A549 (cell line): ENCODE measurements around the gene OPCML. TPM values are rescaled to one million over a fixed set of nuclear protein-coding genes. Genes with fewer than 3 reads are reported as not detected.

Source experiments
- ATAC-seq, 2 experiments: fragments of 200-7000 bp in 1 of 2; fragments of >200 bp in 1 of 2; cut with Nextera tagmentation in 1 of 2; cut with Tn5 transposase in 1 of 2; 3 replicates each; pipeline versions ENCODE4 v1.8.0 to v1.9.1; 2018 to 2020; ENCODE audit warnings: mild to moderate bottlenecking in 1 of 2, moderate library complexity in 1 of 2
- CTCF ChIA-PET: fragments of 300-600 bp; sonication (Branson Sonifier 250); formaldehyde crosslinking; extraction: SDS; loops from one replicate; lab custom pipeline; 2021; ENCODE audit warnings: antibody characterized with exemption, inconsistent platforms; lab: Yijun Ruan, JAX
- POLR2A ChIA-PET: fragments of 350-600 bp; formaldehyde crosslinking; extraction: SDS; loops from one replicate; lab custom pipeline; 2021; ENCODE audit warnings: antibody characterized with exemption, inconsistent platforms; lab: Yijun Ruan, JAX
- DNase-seq, 2 experiments: peaks; one replicate each; pipeline versions ENCODE4 v3.0.0 to v3.0.0-alpha.2; 2011 to 2016; ENCODE audit warnings: low read depth in 1 of 2, low spot score in 1 of 2
- FAIRE-seq: peaks from 2 replicates; lab custom pipeline; 2011; peaks lifted over from hg19 to GRCh38; lab: Jason Lieb, UNC
- H3K27ac ChIP-seq, 2 experiments: fragments of >200 bp; sonication (Bioruptor Twin); formaldehyde crosslinking; 3 replicates each; pipeline ENCODE4 v1.5.1; 2016 to 2017
- H3K4me1 ChIP-seq: fragments of >200 bp; sonication (Bioruptor Twin); formaldehyde crosslinking; 3 replicates; pipeline ENCODE4 v1.6.1; 2016
- H3K4me2 ChIP-seq: fragments of >200 bp; sonication (Bioruptor Twin); formaldehyde crosslinking; 3 replicates; pipeline ENCODE4 v1.6.1; 2016
- H3K4me3 ChIP-seq: fragments of >200 bp; sonication (Bioruptor Twin); formaldehyde crosslinking; 3 replicates; pipeline ENCODE4 v1.5.1; 2016
- H3K9me3 ChIP-seq: fragments of >200 bp; sonication (Bioruptor Twin); formaldehyde crosslinking; 3 replicates; pipeline ENCODE4 v1.6.1; 2016
- CBX2 ChIP-seq: fragments of 200-600 bp; sonication (generic); IDR thresholded peaks from 2 replicates; pipeline ENCODE4 v1.6.1; 2016; ENCODE audit warnings: low read depth, mild to moderate bottlenecking, borderline replicate concordance
- CEBPB ChIP-seq, 2 experiments: fragments of >200 bp in 1 of 2; sonication (Bioruptor Twin) in 1 of 2; formaldehyde crosslinking in 1 of 2; IDR thresholded peaks; 2 replicates each; pipeline ENCODE4 v1.6.1; 2012 to 2016
- CHD2 ChIP-seq: fragments of 150-350 bp; IDR thresholded peaks from 2 replicates; pipeline ENCODE4 v1.6.1; 2014; ENCODE audit warnings: low read length; ENCODE audit not compliant: partially characterized antibody
- CHD4 ChIP-seq: fragments of 200-600 bp; sonication (generic); IDR thresholded peaks from 2 replicates; pipeline ENCODE4 v1.6.1; 2016; ENCODE audit warnings: antibody characterized with exemption, mild to moderate bottlenecking, borderline replicate concordance
- EHMT2 ChIP-seq: fragments of 200-600 bp; sonication (generic); IDR thresholded peaks from 2 replicates; pipeline ENCODE4 v1.6.1; 2016; ENCODE audit warnings: antibody characterized with exemption, low read depth, mild to moderate bottlenecking, moderate library complexity
- ESRRA ChIP-seq: fragments of 150-350 bp; IDR thresholded peaks from 2 replicates; pipeline ENCODE4 v1.6.1; 2014; ENCODE audit warnings: mild to moderate bottlenecking, low read length, borderline replicate concordance
- FOSL2 ChIP-seq, 2 experiments: fragments of 450-650 bp in 1 of 2; fragments of >200 bp in 1 of 2; sonication (Bioruptor Twin) in 1 of 2; formaldehyde crosslinking; IDR thresholded peaks; 2 replicates each; pipeline versions ENCODE4 v1.5.0 to v1.6.1; 2016 to 2020; ENCODE audit warnings: mild to moderate bottlenecking in 1 of 2, moderate library complexity in 1 of 2
- GATA3 ChIP-seq: IDR thresholded peaks from 2 replicates; pipeline ENCODE4 v1.6.1; 2012; ENCODE audit warnings: borderline replicate concordance
- HOXA7 ChIP-seq: fragments of 250-450 bp; sonication (Bioruptor Pico); IDR thresholded peaks from 2 replicates; pipeline ENCODE4 v1.5.0; 2020; ENCODE audit warnings: mild to moderate bottlenecking, moderate library complexity
- HOXB13 ChIP-seq: fragments of 250-450 bp; sonication (Bioruptor Pico); IDR thresholded peaks from 2 replicates; pipeline ENCODE4 v1.5.0; 2020; ENCODE audit warnings: low read depth, mild to moderate bottlenecking, moderate library complexity
- KDM5A ChIP-seq: fragments of 200-600 bp; sonication (generic); IDR thresholded peaks from 2 replicates; pipeline ENCODE4 v1.6.1; 2016; ENCODE audit warnings: antibody characterized with exemption, mild to moderate bottlenecking
- MAFK ChIP-seq: fragments of 450-650 bp; IDR thresholded peaks from 2 replicates; pipeline ENCODE4 v1.6.1; 2014; ENCODE audit not compliant: partially characterized antibody
- NPAS2 ChIP-seq: fragments of 250-450 bp; sonication (Bioruptor Pico); IDR thresholded peaks from 2 replicates; pipeline ENCODE4 v1.8.0; 2022; ENCODE audit warnings: mild to moderate bottlenecking, moderate library complexity, borderline replicate concordance
- NR3C1 ChIP-seq: fragments of >200 bp; sonication (Bioruptor Twin); formaldehyde crosslinking; IDR thresholded peaks from 3 replicates; pipeline ENCODE4 v1.6.1; 2017
- PHF8 ChIP-seq: fragments of 200-600 bp; sonication (generic); IDR thresholded peaks from 2 replicates; pipeline ENCODE4 v1.6.1; 2016; ENCODE audit warnings: low read depth, mild to moderate bottlenecking, antibody characterized with exemption, moderate library complexity, borderline replicate concordance
- WGBS: methylation state at CpG from one replicate; pipeline ENCODE4 v1.1.6; 2017; ENCODE audit errors: missing lambda C conversion rate; 5-methylcytosine and 5-hydroxymethylcytosine counted together
- polyA plus RNA-seq, 4 experiments: library from polyadenylated mRNA; depleted of rRNA in 3 of 4; stranded (reverse); fragments of >200 nt; fragmentation: RNase III in 1 of 4; extraction: RNeasy Plus Mini Kit Qiagen cat#74134 plus additional on column Dnase treatment in 1 of 4; gene quantifications; 2 replicates in 3 of 4; 3 replicates in 1 of 4; pipeline ENCODE4 v1.2.3, GENCODE V29; 2011 to 2017
- TF ChIP-seq, protein P1 (sequence below): fragments of 150-350 bp; IDR thresholded peaks from 2 replicates; pipeline ENCODE4 v1.6.1; 2014; ENCODE audit warnings: low read depth, mild to moderate bottlenecking, low read length
- TF ChIP-seq, protein P2 (sequence below): fragments of >200 bp; sonication (Bioruptor Twin); formaldehyde crosslinking; IDR thresholded peaks from 3 replicates; pipeline ENCODE4 v1.6.1; 2016
- TF ChIP-seq, protein P3 (sequence below): IDR thresholded peaks from 2 replicates; pipeline ENCODE4 v1.6.1; 2012; ENCODE audit warnings: low read depth, borderline replicate concordance
- TF ChIP-seq, protein P4 (sequence below): fragments of 450-650 bp; IDR thresholded peaks from 2 replicates; pipeline ENCODE4 v1.6.1; 2014; ENCODE audit warnings: antibody characterized with exemption
- TF ChIP-seq, protein P5 (sequence below): fragments of 200-600 bp; sonication (generic); IDR thresholded peaks from 2 replicates; pipeline ENCODE4 v1.6.1; 2016; ENCODE audit warnings: antibody characterized with exemption, mild to moderate bottlenecking, moderate library complexity
- TF ChIP-seq, protein P6 (sequence below): fragments of >200 bp; sonication (Bioruptor Twin); formaldehyde crosslinking; IDR thresholded peaks from 3 replicates; pipeline ENCODE4 v1.5.1; 2016

Gene OPCML
- polyA plus RNA-seq, 2 of the 4 experiments (the other 2 are of a cell fraction) = not detected

DNA sequence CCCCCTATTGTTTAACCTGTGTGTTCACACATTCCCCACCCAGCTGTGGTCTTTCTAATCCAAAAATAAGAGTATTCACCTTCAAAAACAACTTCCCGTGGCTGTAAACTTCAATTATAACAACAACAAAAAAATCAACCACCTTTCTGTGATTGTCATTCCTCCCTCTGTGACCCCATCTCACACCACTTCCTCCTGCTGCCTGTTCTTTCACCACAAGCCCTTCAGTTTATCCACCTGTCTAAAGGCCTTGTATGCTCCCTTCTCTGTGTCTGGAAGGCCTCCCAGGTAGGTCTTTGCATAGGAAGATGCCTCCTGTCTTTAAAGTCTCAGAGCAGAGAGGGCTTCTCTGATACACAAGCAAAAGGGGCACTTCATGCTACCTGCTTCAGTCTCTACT lies 707.7 kb downstream of the OPCML start:
- TF ChIP-seq, protein P1, sequence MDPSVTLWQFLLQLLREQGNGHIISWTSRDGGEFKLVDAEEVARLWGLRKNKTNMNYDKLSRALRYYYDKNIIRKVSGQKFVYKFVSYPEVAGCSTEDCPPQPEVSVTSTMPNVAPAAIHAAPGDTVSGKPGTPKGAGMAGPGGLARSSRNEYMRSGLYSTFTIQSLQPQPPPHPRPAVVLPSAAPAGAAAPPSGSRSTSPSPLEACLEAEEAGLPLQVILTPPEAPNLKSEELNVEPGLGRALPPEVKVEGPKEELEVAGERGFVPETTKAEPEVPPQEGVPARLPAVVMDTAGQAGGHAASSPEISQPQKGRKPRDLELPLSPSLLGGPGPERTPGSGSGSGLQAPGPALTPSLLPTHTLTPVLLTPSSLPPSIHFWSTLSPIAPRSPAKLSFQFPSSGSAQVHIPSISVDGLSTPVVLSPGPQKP = no peak
- TF ChIP-seq NR3C1 = no peak
- POLR2A ChIA-PET = no interaction called here
- ATAC-seq (no peak), FAIRE-seq (no peak), DNase-seq (no peak)
- WGBS = 0% methylated on average over 1 of the region's 1 CpG
- H3K4me3 ChIP-seq = no peak overlapping the region
- CTCF ChIA-PET = no interaction called here
- H3K9me3 ChIP-seq = no peaks in the 10 kb centered on the region
- H3K4me1 ChIP-seq = no peaks in the 10 kb centered on the region
- no peak overlapping the region for H3K27ac ChIP-seq
- H3K4me2 ChIP-seq = no peak overlapping the region

DNA sequence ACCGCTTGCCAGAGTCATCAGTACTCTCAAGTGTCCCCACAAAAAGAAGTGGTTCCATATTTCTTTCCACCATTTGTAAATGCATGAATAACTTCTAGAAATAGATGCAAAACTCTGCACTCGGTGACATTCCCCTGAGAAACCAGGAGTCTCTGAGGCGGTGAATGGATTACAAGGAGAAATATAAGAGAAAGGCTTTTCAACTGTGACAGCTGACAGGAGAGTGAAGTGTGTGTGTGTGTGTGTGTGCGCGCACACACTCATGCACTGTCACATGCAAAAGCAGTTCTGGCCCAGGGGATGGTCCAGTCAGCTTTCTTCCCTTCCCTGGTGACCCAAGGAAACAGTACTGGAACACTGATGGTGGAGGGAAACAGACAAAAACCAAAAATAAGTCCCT lies 710.0 kb downstream of the OPCML start:
- Histone ChIP-seq H3K27ac (no peak overlapping the region), H3K4me1 (no peaks in the 10 kb centered on the region), H3K9me3 (no peaks in the 10 kb centered on the region), H3K4me2 (no peak overlapping the region), H3K4me3 (no peak overlapping the region)
- ATAC-seq (no peak), DNase-seq (no peak), FAIRE-seq (no peak)
- WGBS = 33% methylated on average over 5 of the region's 5 CpGs
- CTCF ChIA-PET = no interaction called here
- TF ChIP-seq CHD2 (no peak), GATA3 (no peak), ESRRA (no peak), CBX2 (no peak), EHMT2 (no peak), NR3C1 (no peak), HOXB13 (CRISPR knock-in tag) (no peak), CEBPB (IDR thresholded peaks at IDR 0.05) (no peak), NPAS2 (CRISPR knock-in tag) (no peak), PHF8 (no peak), MAFK (no peak), FOSL2 (IDR thresholded peaks at IDR 0.05) (no peak), FOSL2 (CRISPR knock-in tag; IDR thresholded peaks at IDR 0.05) (no peak), CHD4 (no peak), HOXA7 (CRISPR knock-in tag) (no peak), KDM5A (no peak)
- TF ChIP-seq, protein P2, sequence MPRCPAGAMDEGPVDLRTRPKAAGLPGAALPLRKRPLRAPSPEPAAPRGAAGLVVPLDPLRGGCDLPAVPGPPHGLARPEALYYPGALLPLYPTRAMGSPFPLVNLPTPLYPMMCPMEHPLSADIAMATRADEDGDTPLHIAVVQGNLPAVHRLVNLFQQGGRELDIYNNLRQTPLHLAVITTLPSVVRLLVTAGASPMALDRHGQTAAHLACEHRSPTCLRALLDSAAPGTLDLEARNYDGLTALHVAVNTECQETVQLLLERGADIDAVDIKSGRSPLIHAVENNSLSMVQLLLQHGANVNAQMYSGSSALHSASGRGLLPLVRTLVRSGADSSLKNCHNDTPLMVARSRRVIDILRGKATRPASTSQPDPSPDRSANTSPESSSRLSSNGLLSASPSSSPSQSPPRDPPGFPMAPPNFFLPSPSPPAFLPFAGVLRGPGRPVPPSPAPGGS = no peak
- TF ChIP-seq, protein P3, sequence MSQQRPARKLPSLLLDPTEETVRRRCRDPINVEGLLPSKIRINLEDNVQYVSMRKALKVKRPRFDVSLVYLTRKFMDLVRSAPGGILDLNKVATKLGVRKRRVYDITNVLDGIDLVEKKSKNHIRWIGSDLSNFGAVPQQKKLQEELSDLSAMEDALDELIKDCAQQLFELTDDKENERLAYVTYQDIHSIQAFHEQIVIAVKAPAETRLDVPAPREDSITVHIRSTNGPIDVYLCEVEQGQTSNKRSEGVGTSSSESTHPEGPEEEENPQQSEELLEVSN = no peak
- TF ChIP-seq, protein P4, sequence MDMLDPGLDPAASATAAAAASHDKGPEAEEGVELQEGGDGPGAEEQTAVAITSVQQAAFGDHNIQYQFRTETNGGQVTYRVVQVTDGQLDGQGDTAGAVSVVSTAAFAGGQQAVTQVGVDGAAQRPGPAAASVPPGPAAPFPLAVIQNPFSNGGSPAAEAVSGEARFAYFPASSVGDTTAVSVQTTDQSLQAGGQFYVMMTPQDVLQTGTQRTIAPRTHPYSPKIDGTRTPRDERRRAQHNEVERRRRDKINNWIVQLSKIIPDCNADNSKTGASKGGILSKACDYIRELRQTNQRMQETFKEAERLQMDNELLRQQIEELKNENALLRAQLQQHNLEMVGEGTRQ = no peak
- TF ChIP-seq, protein P5, sequence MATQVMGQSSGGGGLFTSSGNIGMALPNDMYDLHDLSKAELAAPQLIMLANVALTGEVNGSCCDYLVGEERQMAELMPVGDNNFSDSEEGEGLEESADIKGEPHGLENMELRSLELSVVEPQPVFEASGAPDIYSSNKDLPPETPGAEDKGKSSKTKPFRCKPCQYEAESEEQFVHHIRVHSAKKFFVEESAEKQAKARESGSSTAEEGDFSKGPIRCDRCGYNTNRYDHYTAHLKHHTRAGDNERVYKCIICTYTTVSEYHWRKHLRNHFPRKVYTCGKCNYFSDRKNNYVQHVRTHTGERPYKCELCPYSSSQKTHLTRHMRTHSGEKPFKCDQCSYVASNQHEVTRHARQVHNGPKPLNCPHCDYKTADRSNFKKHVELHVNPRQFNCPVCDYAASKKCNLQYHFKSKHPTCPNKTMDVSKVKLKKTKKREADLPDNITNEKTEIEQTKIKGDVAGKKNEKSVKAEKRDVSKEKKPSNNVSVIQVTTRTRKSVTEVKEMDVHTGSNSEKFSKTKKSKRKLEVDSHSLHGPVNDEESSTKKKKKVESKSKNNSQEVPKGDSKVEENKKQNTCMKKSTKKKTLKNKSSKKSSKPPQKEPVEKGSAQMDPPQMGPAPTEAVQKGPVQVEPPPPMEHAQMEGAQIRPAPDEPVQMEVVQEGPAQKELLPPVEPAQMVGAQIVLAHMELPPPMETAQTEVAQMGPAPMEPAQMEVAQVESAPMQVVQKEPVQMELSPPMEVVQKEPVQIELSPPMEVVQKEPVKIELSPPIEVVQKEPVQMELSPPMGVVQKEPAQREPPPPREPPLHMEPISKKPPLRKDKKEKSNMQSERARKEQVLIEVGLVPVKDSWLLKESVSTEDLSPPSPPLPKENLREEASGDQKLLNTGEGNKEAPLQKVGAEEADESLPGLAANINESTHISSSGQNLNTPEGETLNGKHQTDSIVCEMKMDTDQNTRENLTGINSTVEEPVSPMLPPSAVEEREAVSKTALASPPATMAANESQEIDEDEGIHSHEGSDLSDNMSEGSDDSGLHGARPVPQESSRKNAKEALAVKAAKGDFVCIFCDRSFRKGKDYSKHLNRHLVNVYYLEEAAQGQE = no peak
- TF ChIP-seq, protein P6, sequence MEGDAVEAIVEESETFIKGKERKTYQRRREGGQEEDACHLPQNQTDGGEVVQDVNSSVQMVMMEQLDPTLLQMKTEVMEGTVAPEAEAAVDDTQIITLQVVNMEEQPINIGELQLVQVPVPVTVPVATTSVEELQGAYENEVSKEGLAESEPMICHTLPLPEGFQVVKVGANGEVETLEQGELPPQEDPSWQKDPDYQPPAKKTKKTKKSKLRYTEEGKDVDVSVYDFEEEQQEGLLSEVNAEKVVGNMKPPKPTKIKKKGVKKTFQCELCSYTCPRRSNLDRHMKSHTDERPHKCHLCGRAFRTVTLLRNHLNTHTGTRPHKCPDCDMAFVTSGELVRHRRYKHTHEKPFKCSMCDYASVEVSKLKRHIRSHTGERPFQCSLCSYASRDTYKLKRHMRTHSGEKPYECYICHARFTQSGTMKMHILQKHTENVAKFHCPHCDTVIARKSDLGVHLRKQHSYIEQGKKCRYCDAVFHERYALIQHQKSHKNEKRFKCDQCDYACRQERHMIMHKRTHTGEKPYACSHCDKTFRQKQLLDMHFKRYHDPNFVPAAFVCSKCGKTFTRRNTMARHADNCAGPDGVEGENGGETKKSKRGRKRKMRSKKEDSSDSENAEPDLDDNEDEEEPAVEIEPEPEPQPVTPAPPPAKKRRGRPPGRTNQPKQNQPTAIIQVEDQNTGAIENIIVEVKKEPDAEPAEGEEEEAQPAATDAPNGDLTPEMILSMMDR = no peak
- POLR2A ChIA-PET = no interaction called here
